ENCODE data around the gene RFXAP.
"Not testable (repeated sequence)": the region's sequence is repeated elsewhere in the genome, so short reads cannot be mapped to it uniquely, and the experiment has no call there.

The RFXAP gene

GRCh38 chr13:36818804-36819738 lies at the start of gene RFXAP:
RFXAP (plus strand) TSS chr13:36819222; CDS start chr13:36819358, 136 bp downstream.
- peak; percentile 80 to 85 for DNase-seq (ENCODE audit: low read depth in 2 of 2)

- no peak for DNase-seq (ENCODE audit: low read depth in 2 of 2)
Observed at GRCh38 chr13:36769545-36769944, 49.5 kb upstream of the RFXAP start.

- no peak for DNase-seq (ENCODE audit: low read depth in 2 of 2)
Observed at GRCh38 chr13:36770741-36771140, 48.3 kb upstream of the RFXAP start.

- DNase-seq (ENCODE audit: low read depth in 2 of 2), result no peak
Observed at GRCh38 chr13:36772853-36773252, 46.2 kb upstream of the RFXAP start.

- no peak for DNase-seq (ENCODE audit: low read depth in 2 of 2)
Observed at GRCh38 chr13:36774931-36775330, 44.1 kb upstream of the RFXAP start.

- DNase-seq (ENCODE audit: low read depth in 2 of 2), result no peak
Observed at GRCh38 chr13:36776175-36776574, 42.8 kb upstream of the RFXAP start.

- no peak for DNase-seq (ENCODE audit: low read depth in 2 of 2)
Observed at GRCh38 chr13:36778083-36778671, 40.8 kb upstream of the RFXAP start.

- no peak for DNase-seq (ENCODE audit: low read depth in 2 of 2)
Observed at GRCh38 chr13:36783890-36784289, 35.1 kb upstream of the RFXAP start.

GRCh38 chr13:36786175-36786574 lies 32.8 kb upstream of the RFXAP start:
- DNase-seq (ENCODE audit: low read depth in 2 of 2), result not testable (repeated sequence)

GRCh38 chr13:36787181-36787580 lies 31.8 kb upstream of the RFXAP start:
- no peak for DNase-seq (ENCODE audit: low read depth in 2 of 2)

GRCh38 chr13:36788276-36788675 lies 30.7 kb upstream of the RFXAP start:
- no peak for DNase-seq (ENCODE audit: low read depth in 2 of 2)

GRCh38 chr13:36789061-36789460 lies 30.0 kb upstream of the RFXAP start:
- no peak for DNase-seq (ENCODE audit: low read depth in 2 of 2)

GRCh38 chr13:36789730-36790129 lies 29.3 kb upstream of the RFXAP start:
- DNase-seq (ENCODE audit: low read depth in 2 of 2), result no peak

- no peak for DNase-seq (ENCODE audit: low read depth in 2 of 2)
Observed at GRCh38 chr13:36794706-36795105, 24.3 kb upstream of the RFXAP start.

- no peak for DNase-seq (ENCODE audit: low read depth in 2 of 2)
Observed at GRCh38 chr13:36795463-36795862, 23.6 kb upstream of the RFXAP start.

- DNase-seq (ENCODE audit: low read depth in 2 of 2), result no peak
Observed at GRCh38 chr13:36796052-36796451, 23.0 kb upstream of the RFXAP start.

GRCh38 chr13:36801035-36801434 lies 18.0 kb upstream of the RFXAP start:
- DNase-seq (ENCODE audit: low read depth in 2 of 2), result no peak

- DNase-seq (ENCODE audit: low read depth in 2 of 2), result no peak
Observed at GRCh38 chr13:36804588-36804987, 14.4 kb upstream of the RFXAP start.

GRCh38 chr13:36806102-36806501 lies 12.9 kb upstream of the RFXAP start:
- no peak for DNase-seq (ENCODE audit: low read depth in 2 of 2)

GRCh38 chr13:36807616-36808015 lies 11.4 kb upstream of the RFXAP start:
- DNase-seq (ENCODE audit: low read depth in 2 of 2), result no peak

- DNase-seq (ENCODE audit: low read depth in 2 of 2), result no peak
Observed at GRCh38 chr13:36813225-36813624, 5.8 kb upstream of the RFXAP start.

- no peak for DNase-seq (ENCODE audit: low read depth in 2 of 2)
Observed at GRCh38 chr13:36814465-36814864, 4.6 kb upstream of the RFXAP start.

GRCh38 chr13:36815062-36815461 lies 4.0 kb upstream of the RFXAP start:
- no peak for DNase-seq (ENCODE audit: low read depth in 2 of 2)
